ENCODE data around the gene ARMC2.

Gene ARMC2

GRCh38 chr6:109009962-109010704 lies 161.9 kb downstream of the ARMC2 start:
- H3F3A ChIP-seq (ENCODE audit: control insufficient read depth, insufficient read depth), result peaks cover 12% of the 10 kb centered on the region
- no peaks in the 10 kb centered on the region for H4K20me1 ChIP-seq (ENCODE audit: control insufficient read depth, insufficient read depth, low read depth, low read length)
- H3K4me2 ChIP-seq (ENCODE audit: low read length), result peak overlapping the region; percentile 89
- peaks cover 56% of the 10 kb centered on the region for H3K4me1 ChIP-seq (ENCODE audit: control insufficient read depth, low read length)
- H3K9me2 ChIP-seq (replicated peaks; ENCODE audit: control insufficient read depth, low read length), result no peaks in the 10 kb centered on the region
- H3K27me3 ChIP-seq (ENCODE audit: control insufficient read depth, low read length), result no peaks in the 10 kb centered on the region
- H3K79me2 ChIP-seq (ENCODE audit: control insufficient read depth, low read length), result no peaks in the 10 kb centered on the region; the same call in 1 of the 2 replicates
- H3K36me3 ChIP-seq (ENCODE audit: control insufficient read depth, low read length), result no peaks in the 10 kb centered on the region
- peak overlapping the region; percentile 86 for H3K4me3 ChIP-seq (ENCODE audit: low read length)
- no peaks in the 10 kb centered on the region for H3K9me3 ChIP-seq (ENCODE audit: control insufficient read depth, insufficient read depth, low read length)
- TF ChIP-seq EZH2phosphoT487 (IDR thresholded peaks at IDR 0.05; ENCODE audit: borderline replicate concordance, low read length), result no peak
- TF ChIP-seq CTCF (IDR thresholded peaks at IDR 0.05; ENCODE audit: low read depth, low read length, poor library complexity, severe bottlenecking), result no peak
- no peak overlapping the region for H3K27ac ChIP-seq (ENCODE audit: low read depth, low read length)

GRCh38 chr6:109010705-109011102 lies 162.5 kb downstream of the ARMC2 start:
- Histone ChIP-seq H4K20me1 (ENCODE audit: control insufficient read depth, insufficient read depth, low read depth, low read length) (no peaks in the 10 kb centered on the region), H3K4me3 (ENCODE audit: low read length) (peak overlapping the region; percentile 86), H3K27ac (ENCODE audit: low read depth, low read length) (no peak overlapping the region), H3K9me3 (ENCODE audit: control insufficient read depth, insufficient read depth, low read length) (no peaks in the 10 kb centered on the region), H3K27me3 (ENCODE audit: control insufficient read depth, low read length) (no peaks in the 10 kb centered on the region), H3K36me3 (ENCODE audit: control insufficient read depth, low read length) (no peaks in the 10 kb centered on the region), H3K4me2 (ENCODE audit: low read length) (peak overlapping the region; percentile 89), H3K9me2 (replicated peaks; ENCODE audit: control insufficient read depth, low read length) (no peaks in the 10 kb centered on the region), H3K4me1 (ENCODE audit: control insufficient read depth, low read length) (peaks cover 62% of the 10 kb centered on the region), H3F3A (ENCODE audit: control insufficient read depth, insufficient read depth) (peaks cover 12% of the 10 kb centered on the region), H3K79me2 (ENCODE audit: control insufficient read depth, low read length) (no peaks in the 10 kb centered on the region; the same call in 1 of the 2 replicates)
- TF ChIP-seq EZH2phosphoT487 (IDR thresholded peaks at IDR 0.05; ENCODE audit: borderline replicate concordance, low read length) (no peak), CTCF (IDR thresholded peaks at IDR 0.05; ENCODE audit: low read depth, low read length, poor library complexity, severe bottlenecking) (no peak)

- no peaks in the 10 kb centered on the region; the same call in 1 of the 2 replicates for H3K79me2 ChIP-seq (ENCODE audit: control insufficient read depth, low read length)
- H3K36me3 ChIP-seq (ENCODE audit: control insufficient read depth, low read length), result no peaks in the 10 kb centered on the region
- peak overlapping the region; percentile 21 for H3K27ac ChIP-seq (ENCODE audit: low read depth, low read length)
- no peak for TF ChIP-seq CTCF (IDR thresholded peaks at IDR 0.05; ENCODE audit: low read depth, low read length, poor library complexity, severe bottlenecking)
- H3K27me3 ChIP-seq (ENCODE audit: control insufficient read depth, low read length), result no peaks in the 10 kb centered on the region
- no peaks in the 10 kb centered on the region for H4K20me1 ChIP-seq (ENCODE audit: control insufficient read depth, insufficient read depth, low read depth, low read length)
- H3K4me1 ChIP-seq (ENCODE audit: control insufficient read depth, low read length), result peaks cover 42% of the 10 kb centered on the region
- peaks cover 8% of the 10 kb centered on the region for H3F3A ChIP-seq (ENCODE audit: control insufficient read depth, insufficient read depth)
- no peaks in the 10 kb centered on the region for H3K9me3 ChIP-seq (ENCODE audit: control insufficient read depth, insufficient read depth, low read length)
- H3K9me2 ChIP-seq (replicated peaks; ENCODE audit: control insufficient read depth, low read length), result no peaks in the 10 kb centered on the region
- H3K4me3 ChIP-seq (ENCODE audit: low read length), result peak overlapping the region; percentile 42
- H3K4me2 ChIP-seq (ENCODE audit: low read length), result peak overlapping the region; percentile 63
These were observed 165.6 kb downstream of the ARMC2 start for GRCh38 chr6:109013656-109014305.

All from DOHH2 (cell line).